GM23248 (cell line): ENCODE measurements around the gene CALB2. TPM values are rescaled to one million over a fixed set of nuclear protein-coding genes. Genes with fewer than 3 reads are reported as not detected.

ENCODE experiments used
- DNase-seq: peaks from one replicate; pipeline ENCODE4 v3.0.0-alpha.2; 2015
- H2AFZ ChIP-seq: fragments of 200-600 bp; sonication (generic); 2 replicates; pipeline ENCODE4 v1.6.1; 2016; ENCODE audit warnings: antibody characterized with exemption
- H3F3A ChIP-seq: fragments of 200-600 bp; sonication (generic); 2 replicates; pipeline ENCODE4 v1.6.1; 2016; ENCODE audit warnings: mild to moderate bottlenecking, antibody characterized with exemption, mixed run types; ENCODE audit not compliant: insufficient read depth
- H3K27ac ChIP-seq: fragments of 200-600 bp; sonication (generic); 2 replicates; pipeline ENCODE4 v1.5.1; 2016; ENCODE audit warnings: mild to moderate bottlenecking
- H3K27me3 ChIP-seq: fragments of 200-600 bp; sonication (generic); replicated peaks from 2 replicates; pipeline ENCODE4 v1.6.1; 2016; ENCODE audit warnings: mild to moderate bottlenecking; ENCODE audit not compliant: insufficient read depth
- H3K36me3 ChIP-seq: fragments of 200-600 bp; sonication (generic); 2 replicates; pipeline ENCODE4 v1.6.1; 2016; ENCODE audit warnings: low read depth, mild to moderate bottlenecking
- H3K4me1 ChIP-seq: fragments of 200-600 bp; sonication (generic); 2 replicates; pipeline ENCODE4 v1.6.1; 2016; ENCODE audit warnings: mild to moderate bottlenecking; ENCODE audit not compliant: insufficient read depth
- H3K4me2 ChIP-seq: fragments of 200-600 bp; sonication (generic); one replicate; pipeline ENCODE4 v1.6.1; 2016; ENCODE audit warnings: mild to moderate bottlenecking; ENCODE audit not compliant: unreplicated experiment
- H3K4me3 ChIP-seq: fragments of 200-600 bp; sonication (generic); 2 replicates; pipeline ENCODE4 v1.5.1; 2016; ENCODE audit warnings: mild to moderate bottlenecking
- H3K79me2 ChIP-seq: fragments of 200-600 bp; sonication (generic); 2 replicates; pipeline ENCODE4 v1.6.1; 2016; ENCODE audit warnings: mild to moderate bottlenecking; ENCODE audit not compliant: insufficient read depth
- H3K9ac ChIP-seq: fragments of 200-600 bp; sonication (generic); 2 replicates; pipeline ENCODE4 v1.6.1; 2016; ENCODE audit warnings: mild to moderate bottlenecking
- H3K9me2 ChIP-seq: fragments of 200-600 bp; sonication (generic); 2 replicates; pipeline ENCODE4 v1.6.1; 2016; ENCODE audit warnings: mixed run types, mild to moderate bottlenecking, moderate library complexity; ENCODE audit not compliant: insufficient read depth
- H3K9me3 ChIP-seq: fragments of 200-600 bp; sonication (generic); one replicate; pipeline ENCODE4 v1.6.1; 2017; ENCODE audit warnings: low read depth
- H4K20me1 ChIP-seq: fragments of 200-600 bp; sonication (generic); 2 replicates; pipeline ENCODE4 v1.6.0; 2016; ENCODE audit not compliant: insufficient read depth
- EZH2 ChIP-seq: fragments of 200-600 bp; sonication (generic); IDR thresholded peaks from 2 replicates; pipeline ENCODE4 v1.6.1; 2018; ENCODE audit warnings: antibody characterized with exemption, mild to moderate bottlenecking; ENCODE audit not compliant: insufficient read depth, poor library complexity, severe bottlenecking
- EZH2phosphoT487 ChIP-seq: fragments of 200-600 bp; sonication (generic); IDR thresholded peaks from 2 replicates; pipeline ENCODE4 v1.6.1; 2018; ENCODE audit warnings: antibody characterized with exemption, moderate library complexity, mild to moderate bottlenecking, low read depth; ENCODE audit not compliant: insufficient read depth
- WGBS, 2 experiments: methylation state at CpG; one replicate each; pipeline ENCODE4 v1.1.6; 2015 to 2017; ENCODE audit warnings: low lambda C conversion rate in 2 of 2, low coverage in 1 of 2; ENCODE audit errors: missing lambda C conversion rate in 2 of 2; 5-methylcytosine and 5-hydroxymethylcytosine counted together
- in situ Hi-C: fragments of 300-500 bp; cut with MboI; formaldehyde crosslinking; loops from 2 replicates; pipeline ENCODE4 v1.15.0; 2020
- polyA plus RNA-seq: library from polyadenylated mRNA; unstranded; fragments of >200 nt; fragmentation: Nextera tagmentation; extraction: Ambion mirVana; gene quantifications from 2 replicates; pipeline ENCODE4 v1.2.1, GENCODE V29; 2016
- total RNA-seq: library from RNA; depleted of rRNA; stranded (reverse); fragments of >200 nt; shearing (Covaris generic); gene quantifications from 2 replicates; pipeline ENCODE4 v1.2.3, GENCODE V29; 2014

CALB2 gene
- total and polyA plus RNA-seq, 2 experiments from 2014 or later = 1.2 to 1.8 TPM

- Histone ChIP-seq H3K4me2 (no peak overlapping the region), H3K27me3 (peaks cover 8% of the 10 kb centered on the region), H3K9me2 (no peaks in the 10 kb centered on the region), H3K36me3 (no peaks in the 10 kb centered on the region), H4K20me1 (no peaks in the 10 kb centered on the region), H3F3A (peaks cover 18% of the 10 kb centered on the region), H3K4me3 (no peak overlapping the region), H3K9ac (no peak overlapping the region), H3K4me1 (no peaks in the 10 kb centered on the region), H2AFZ (no peak overlapping the region), H3K9me3 (no peaks in the 10 kb centered on the region), H3K79me2 (no peaks in the 10 kb centered on the region), H3K27ac (no peak overlapping the region)
- WGBS, 2 experiments = 1 to 2% methylated on average over 14 to 18 of the region's 18 CpGs
- DNase-seq = no peak
- no peak for TF ChIP-seq EZH2
- TF ChIP-seq EZH2phosphoT487 = no peak
- in situ Hi-C loops = no loop called here
Observed at GRCh38 chr16:71425746-71426068, 67.2 kb downstream of the CALB2 start.

GRCh38 chr16:71426069-71426879 lies 67.8 kb downstream of the CALB2 start:
- H3K79me2 ChIP-seq = no peaks in the 10 kb centered on the region
- no peaks in the 10 kb centered on the region for H3K4me1 ChIP-seq
- H3K36me3 ChIP-seq = no peaks in the 10 kb centered on the region
- peak; percentile 70 for DNase-seq
- in situ Hi-C loops = no loop called here
- H2AFZ ChIP-seq = peak overlapping the region; percentile 26; the same call in 1 of the 2 replicates
- H3K27ac ChIP-seq = no peak overlapping the region
- TF ChIP-seq EZH2 (no peak), EZH2phosphoT487 (no peak)
- H3K4me3 ChIP-seq = no peak overlapping the region
- 2 to 4% methylated on average over 48 of the region's 48 CpGs for WGBS, 2 experiments
- peaks cover 18% of the 10 kb centered on the region for H3F3A ChIP-seq
- H3K9me3 ChIP-seq = no peaks in the 10 kb centered on the region
- peak overlapping the region; percentile 35 for H3K4me2 ChIP-seq
- H4K20me1 ChIP-seq = no peaks in the 10 kb centered on the region
- no peak overlapping the region for H3K9ac ChIP-seq
- no peaks in the 10 kb centered on the region for H3K9me2 ChIP-seq
- H3K27me3 ChIP-seq = peaks cover 2% of the 10 kb centered on the region; the same call in 1 of the 2 replicates

- Histone ChIP-seq H3K9ac (no peak overlapping the region), H3K9me2 (no peaks in the 10 kb centered on the region), H3K4me1 (no peaks in the 10 kb centered on the region), H2AFZ (no peak overlapping the region), H3K4me3 (no peak overlapping the region), H3F3A (peaks cover 18% of the 10 kb centered on the region), H3K9me3 (no peaks in the 10 kb centered on the region), H3K79me2 (no peaks in the 10 kb centered on the region), H3K27ac (no peak overlapping the region), H3K36me3 (no peaks in the 10 kb centered on the region), H4K20me1 (no peaks in the 10 kb centered on the region), H3K27me3 (no peaks in the 10 kb centered on the region), H3K4me2 (no peak overlapping the region)
- no peak for DNase-seq
- no peak for TF ChIP-seq EZH2phosphoT487
- TF ChIP-seq EZH2 = no peak
- in situ Hi-C loops = no loop called here
- 59 to 60% methylated on average over 12 of the region's 12 CpGs for WGBS, 2 experiments
Observed at GRCh38 chr16:71426880-71427615, 68.5 kb downstream of the CALB2 start.

- peaks cover 18% of the 10 kb centered on the region for H3F3A ChIP-seq
- in situ Hi-C loops = no loop called here
- H3K4me3 ChIP-seq = no peak overlapping the region
- no peak overlapping the region for H2AFZ ChIP-seq
- no peaks in the 10 kb centered on the region for H3K4me1 ChIP-seq
- H3K27ac ChIP-seq = no peak overlapping the region
- DNase-seq = no peak
- H3K27me3 ChIP-seq = 0 out of 2 replicates have a peak, but pooled peaks cover 6% of the 10 kb centered on the region
- no peaks in the 10 kb centered on the region for H3K9me3 ChIP-seq
- no peaks in the 10 kb centered on the region for H3K36me3 ChIP-seq
- no peaks in the 10 kb centered on the region for H3K79me2 ChIP-seq
- no peaks in the 10 kb centered on the region for H3K9me2 ChIP-seq
- H3K9ac ChIP-seq = no peak overlapping the region
- no peak overlapping the region for H3K4me2 ChIP-seq
- H4K20me1 ChIP-seq = no peaks in the 10 kb centered on the region
- TF ChIP-seq EZH2phosphoT487 = no peak
- no peak for TF ChIP-seq EZH2
Observed at GRCh38 chr16:71428385-71428784, 69.9 kb downstream of the CALB2 start.
